GM12878 (cell line): Measurements from ENCODE around the gene RGS12. TPM values are rescaled to one million over a fixed set of nuclear protein-coding genes. Genes with fewer than 3 reads are reported as not detected.

Source experiments
- ATAC-seq: fragments of 200-7000 bp; cut with Tn5 transposase; 3 replicates; pipeline ENCODE4 v1.9.1; 2020; ENCODE audit warnings: mild to moderate bottlenecking, moderate library complexity
- BruUV-seq: library from RNA; stranded (reverse); fragments of 400-500 nt; replicated peaks from 2 replicates; lab custom pipeline; 2021; lab: Mats Ljungman, UMichigan
- CTCF ChIA-PET: fragments of 300-600 bp; sonication (Branson Sonifier 250); formaldehyde crosslinking; extraction: SDS; loops from one replicate; lab custom pipeline; 2021; ENCODE audit warnings: inconsistent platforms; lab: Yijun Ruan, JAX
- POLR2A ChIA-PET: fragments of 350-600 bp; formaldehyde crosslinking; extraction: SDS; loops from one replicate; lab custom pipeline; 2021; ENCODE audit warnings: inconsistent platforms; lab: Charles Lee
- RAD21 ChIA-PET: fragments of 300-600 bp; sonication (Branson Sonifier 250); formaldehyde crosslinking; loops from one replicate; lab custom pipeline; 2023; ENCODE audit warnings: antibody characterized with exemption; ENCODE audit not compliant: unreplicated experiment; lab: Charles Lee
- SMC1A ChIA-PET: fragments of 300-600 bp; sonication (Branson Sonifier 250); formaldehyde crosslinking; loops from one replicate; lab custom pipeline; 2023; ENCODE audit not compliant: unreplicated experiment, uncharacterized antibody; lab: Charles Lee
- DNase-seq: peaks from one replicate; pipeline ENCODE4 v3.0.0-alpha.2; 2011; ENCODE audit warnings: low read depth, low spot score
- FAIRE-seq: peaks from 3 replicates; lab custom pipeline; 2011; peaks lifted over from hg19 to GRCh38; lab: Jason Lieb, UNC
- H2AFZ ChIP-seq: 2 replicates; pipeline ENCODE4 v1.6.0; 2011; ENCODE audit warnings: low read depth, low read length, control low read depth; ENCODE audit not compliant: control insufficient read depth
- H3K27ac ChIP-seq: 2 replicates; pipeline ENCODE4 v1.5.1; 2011; ENCODE audit warnings: control low read depth; ENCODE audit not compliant: control insufficient read depth, insufficient read depth
- H3K27me3 ChIP-seq, 2 experiments: replicated peaks in 1 of 2; 2 replicates each; pipeline versions ENCODE4 v1.6.0 to v1.6.1; 2011; ENCODE audit warnings: low read length in 1 of 2; ENCODE audit not compliant: control insufficient read depth in 2 of 2, insufficient read depth in 2 of 2
- H3K36me3 ChIP-seq, 2 experiments: 2 replicates each; pipeline ENCODE4 v1.5.1; 2011; ENCODE audit warnings: low read length in 1 of 2; ENCODE audit not compliant: control insufficient read depth in 2 of 2, insufficient read depth in 2 of 2
- H3K4me1 ChIP-seq: 2 replicates; pipeline ENCODE4 v1.6.1; 2011; ENCODE audit warnings: mild to moderate bottlenecking, low read length, moderate library complexity, mixed read lengths; ENCODE audit not compliant: control insufficient read depth, insufficient read depth
- H3K4me2 ChIP-seq: 2 replicates; pipeline ENCODE4 v1.6.0; 2011; ENCODE audit warnings: control low read depth; ENCODE audit not compliant: control insufficient read depth, insufficient read depth
- H3K4me3 ChIP-seq: fragments of 200-600 bp; sonication (generic); 2 replicates; pipeline ENCODE4 v1.5.1; 2016
- H3K79me2 ChIP-seq: 2 replicates; pipeline ENCODE4 v1.6.0; 2011; ENCODE audit warnings: low read length; ENCODE audit not compliant: control insufficient read depth, insufficient read depth
- H3K9ac ChIP-seq: 2 replicates; pipeline ENCODE4 v1.8.0; 2011; ENCODE audit warnings: low read length, control low read depth, mixed read lengths; ENCODE audit not compliant: control insufficient read depth, insufficient read depth
- H3K9me3 ChIP-seq: replicated peaks from 3 replicates; pipeline ENCODE4 v1.5.1; 2011; ENCODE audit warnings: mild to moderate bottlenecking, low read length; ENCODE audit not compliant: control insufficient read depth, insufficient read depth
- H4K20me1 ChIP-seq: 2 replicates; pipeline ENCODE4 v1.6.0; 2011; ENCODE audit not compliant: control insufficient read depth, insufficient read depth
- E4F1 ChIP-seq: fragments of 450-650 bp; IDR thresholded peaks from 2 replicates; pipeline ENCODE4 v1.6.1; 2018; ENCODE audit warnings: borderline replicate concordance, mild to moderate bottlenecking; ENCODE audit not compliant: partially characterized antibody
- HSF1 ChIP-seq: fragments of 150-350 bp; IDR thresholded peaks from 2 replicates; pipeline ENCODE4 v1.6.1; 2014; ENCODE audit warnings: mild to moderate bottlenecking, low read depth, low read length
- SREBF2 ChIP-seq: IDR thresholded peaks from 2 replicates; pipeline ENCODE4 v1.6.1; 2012; ENCODE audit warnings: mild to moderate bottlenecking, low read length
- STAT1 ChIP-seq: fragments of 450-650 bp; conservative IDR thresholded peaks from 2 replicates; pipeline ENCODE4 v1.6.1; 2014; ENCODE audit warnings: antibody characterized with exemption, mild to moderate bottlenecking
- TBL1XR1 ChIP-seq: IDR thresholded peaks from 2 replicates; pipeline ENCODE4 v1.6.1; 2012; ENCODE audit warnings: low read depth, low read length, improper control_type of control experiment
- ZSCAN29 ChIP-seq: fragments of 450-650 bp; IDR thresholded peaks from 2 replicates; pipeline ENCODE4 v1.6.1; 2017; ENCODE audit warnings: mild to moderate bottlenecking, moderate library complexity
- WGBS: methylation state at CpG from one replicate; pipeline ENCODE4 v1.1.6; 2016; ENCODE audit warnings: low lambda C conversion rate; ENCODE audit not compliant: insufficient replicate concordance, insufficient coverage; ENCODE audit errors: missing lambda C conversion rate; 5-methylcytosine and 5-hydroxymethylcytosine counted together
- in situ Hi-C: fragments of 300-500 bp; cut with MboI; formaldehyde crosslinking; loops from 9 replicates; pipeline ENCODE4 v1.14.3; 2018; ENCODE audit warnings: mixed read lengths
- intact Hi-C: fragments of 100-400 bp; cut with micrococcal nuclease; formaldehyde crosslinking; loops from one replicate; pipeline ENCODE4 v1.14.2; 2022; ENCODE audit not compliant: unreplicated experiment
- polyA plus RNA-seq, 11 experiments: library from polyadenylated mRNA; depleted of rRNA in 4 of 11; unstranded in 6 of 11; stranded (reverse) in 5 of 11; fragments of >200 nt; fragmentation: Nextera tagmentation in 4 of 11; fragmentation: Illumina TruSeq in 1 of 11; extraction: Ambion mirVana in 4 of 11; extraction: Trizol in 1 of 11; gene quantifications; 1 replicate in 1 of 11; 2 replicates in 10 of 11; pipeline versions ENCODE4 v1.2.1 to v1.2.3, GENCODE V29; 2011 to 2016; ENCODE audit warnings: inconsistent platforms in 2 of 11, missing spikeins in 2 of 11, low read depth in 1 of 11
- total RNA-seq, 4 experiments: library from RNA; depleted of rRNA in 3 of 4; stranded (reverse); fragments of >200 nt in 3 of 4; fragmentation: Illumina TruSeq in 1 of 4; extraction: Trizol in 1 of 4; gene quantifications; 2 replicates each; pipeline versions ENCODE4 v1.2.1 to v1.2.3, GENCODE V29; 2013 to 2021
- TF ChIP-seq, protein P1 (sequence below): fragments of 150-350 bp; IDR thresholded peaks from 2 replicates; pipeline ENCODE4 v1.6.1; 2016; ENCODE audit warnings: low read depth, low read length
- TF ChIP-seq, protein P2 (sequence below): fragments of 450-650 bp; IDR thresholded peaks from 2 replicates; pipeline ENCODE4 v1.6.1; 2014; ENCODE audit warnings: mild to moderate bottlenecking
- TF ChIP-seq, protein P3 (sequence below): fragments of 450-650 bp; conservative IDR thresholded peaks from 2 replicates; pipeline ENCODE4 v1.6.1; 2017; ENCODE audit warnings: mild to moderate bottlenecking, moderate library complexity

The RGS12 gene
- total and polyA plus RNA-seq, 10 of the 15 experiments (the other 5 are each of a cell fraction or from before 2014, with no cell fraction given), result 0.02 to 2.2 (median 0.73) TPM

GRCh38 chr4:3335982-3336381 lies 43.2 kb downstream of the RGS12 start:
- Histone ChIP-seq H3K27me3 (no peaks in the 10 kb centered on the region), H3K27ac (no peak overlapping the region), H2AFZ (no peak overlapping the region), H3K4me1 (peaks cover 5% of the 10 kb centered on the region; the same call in 1 of the 2 replicates), H3K36me3 (no peaks in the 10 kb centered on the region), H3K9ac (no peak overlapping the region), H4K20me1 (no peaks in the 10 kb centered on the region), H3K4me3 (no peak overlapping the region), H3K79me2 (no peaks in the 10 kb centered on the region), H3K4me2 (no peak overlapping the region), H3K9me3 (no peaks in the 10 kb centered on the region)
- TF ChIP-seq, protein P1, sequence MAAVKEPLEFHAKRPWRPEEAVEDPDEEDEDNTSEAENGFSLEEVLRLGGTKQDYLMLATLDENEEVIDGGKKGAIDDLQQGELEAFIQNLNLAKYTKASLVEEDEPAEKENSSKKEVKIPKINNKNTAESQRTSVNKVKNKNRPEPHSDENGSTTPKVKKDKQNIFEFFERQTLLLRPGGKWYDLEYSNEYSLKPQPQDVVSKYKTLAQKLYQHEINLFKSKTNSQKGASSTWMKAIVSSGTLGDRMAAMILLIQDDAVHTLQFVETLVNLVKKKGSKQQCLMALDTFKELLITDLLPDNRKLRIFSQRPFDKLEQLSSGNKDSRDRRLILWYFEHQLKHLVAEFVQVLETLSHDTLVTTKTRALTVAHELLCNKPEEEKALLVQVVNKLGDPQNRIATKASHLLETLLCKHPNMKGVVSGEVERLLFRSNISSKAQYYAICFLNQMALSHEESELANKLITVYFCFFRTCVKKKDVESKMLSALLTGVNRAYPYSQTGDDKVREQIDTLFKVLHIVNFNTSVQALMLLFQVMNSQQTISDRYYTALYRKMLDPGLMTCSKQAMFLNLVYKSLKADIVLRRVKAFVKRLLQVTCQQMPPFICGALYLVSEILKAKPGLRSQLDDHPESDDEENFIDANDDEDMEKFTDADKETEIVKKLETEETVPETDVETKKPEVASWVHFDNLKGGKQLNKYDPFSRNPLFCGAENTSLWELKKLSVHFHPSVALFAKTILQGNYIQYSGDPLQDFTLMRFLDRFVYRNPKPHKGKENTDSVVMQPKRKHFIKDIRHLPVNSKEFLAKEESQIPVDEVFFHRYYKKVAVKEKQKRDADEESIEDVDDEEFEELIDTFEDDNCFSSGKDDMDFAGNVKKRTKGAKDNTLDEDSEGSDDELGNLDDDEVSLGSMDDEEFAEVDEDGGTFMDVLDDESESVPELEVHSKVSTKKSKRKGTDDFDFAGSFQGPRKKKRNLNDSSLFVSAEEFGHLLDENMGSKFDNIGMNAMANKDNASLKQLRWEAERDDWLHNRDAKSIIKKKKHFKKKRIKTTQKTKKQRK, result no peak
- TF ChIP-seq, protein P2, sequence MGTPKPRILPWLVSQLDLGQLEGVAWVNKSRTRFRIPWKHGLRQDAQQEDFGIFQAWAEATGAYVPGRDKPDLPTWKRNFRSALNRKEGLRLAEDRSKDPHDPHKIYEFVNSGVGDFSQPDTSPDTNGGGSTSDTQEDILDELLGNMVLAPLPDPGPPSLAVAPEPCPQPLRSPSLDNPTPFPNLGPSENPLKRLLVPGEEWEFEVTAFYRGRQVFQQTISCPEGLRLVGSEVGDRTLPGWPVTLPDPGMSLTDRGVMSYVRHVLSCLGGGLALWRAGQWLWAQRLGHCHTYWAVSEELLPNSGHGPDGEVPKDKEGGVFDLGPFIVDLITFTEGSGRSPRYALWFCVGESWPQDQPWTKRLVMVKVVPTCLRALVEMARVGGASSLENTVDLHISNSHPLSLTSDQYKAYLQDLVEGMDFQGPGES, result no peak
- TF ChIP-seq, protein P3, sequence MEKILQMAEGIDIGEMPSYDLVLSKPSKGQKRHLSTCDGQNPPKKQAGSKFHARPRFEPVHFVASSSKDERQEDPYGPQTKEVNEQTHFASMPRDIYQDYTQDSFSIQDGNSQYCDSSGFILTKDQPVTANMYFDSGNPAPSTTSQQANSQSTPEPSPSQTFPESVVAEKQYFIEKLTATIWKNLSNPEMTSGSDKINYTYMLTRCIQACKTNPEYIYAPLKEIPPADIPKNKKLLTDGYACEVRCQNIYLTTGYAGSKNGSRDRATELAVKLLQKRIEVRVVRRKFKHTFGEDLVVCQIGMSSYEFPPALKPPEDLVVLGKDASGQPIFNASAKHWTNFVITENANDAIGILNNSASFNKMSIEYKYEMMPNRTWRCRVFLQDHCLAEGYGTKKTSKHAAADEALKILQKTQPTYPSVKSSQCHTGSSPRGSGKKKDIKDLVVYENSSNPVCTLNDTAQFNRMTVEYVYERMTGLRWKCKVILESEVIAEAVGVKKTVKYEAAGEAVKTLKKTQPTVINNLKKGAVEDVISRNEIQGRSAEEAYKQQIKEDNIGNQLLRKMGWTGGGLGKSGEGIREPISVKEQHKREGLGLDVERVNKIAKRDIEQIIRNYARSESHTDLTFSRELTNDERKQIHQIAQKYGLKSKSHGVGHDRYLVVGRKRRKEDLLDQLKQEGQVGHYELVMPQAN, result no peak
- TF ChIP-seq E4F1 (no peak), STAT1 (no peak), ZSCAN29 (no peak), SREBF2 (no peak), HSF1 (no peak), TBL1XR1 (no peak)
- 60% methylated on average over 7 of the region's 7 CpGs for WGBS
- SMC1A ChIA-PET, result interaction anchor here (1.7 to 2.1 kb wide), 2 partner anchors 10 to 33 kb away, joined by 5 to 6 read pairs; no protein-coding TSS in a partner anchor
- no peak for FAIRE-seq
- POLR2A ChIA-PET, result no interaction called here
- intact Hi-C loops, result no loop called here
- no peak for ATAC-seq
- in situ Hi-C loops, result no loop called here
- CTCF ChIA-PET, result no interaction called here
- RAD21 ChIA-PET, result no interaction called here
- DNase-seq, result no peak
- BruUV-seq, result no TSS peak
